ENCODE data around the gene LTB.

Gene LTB

DNA sequence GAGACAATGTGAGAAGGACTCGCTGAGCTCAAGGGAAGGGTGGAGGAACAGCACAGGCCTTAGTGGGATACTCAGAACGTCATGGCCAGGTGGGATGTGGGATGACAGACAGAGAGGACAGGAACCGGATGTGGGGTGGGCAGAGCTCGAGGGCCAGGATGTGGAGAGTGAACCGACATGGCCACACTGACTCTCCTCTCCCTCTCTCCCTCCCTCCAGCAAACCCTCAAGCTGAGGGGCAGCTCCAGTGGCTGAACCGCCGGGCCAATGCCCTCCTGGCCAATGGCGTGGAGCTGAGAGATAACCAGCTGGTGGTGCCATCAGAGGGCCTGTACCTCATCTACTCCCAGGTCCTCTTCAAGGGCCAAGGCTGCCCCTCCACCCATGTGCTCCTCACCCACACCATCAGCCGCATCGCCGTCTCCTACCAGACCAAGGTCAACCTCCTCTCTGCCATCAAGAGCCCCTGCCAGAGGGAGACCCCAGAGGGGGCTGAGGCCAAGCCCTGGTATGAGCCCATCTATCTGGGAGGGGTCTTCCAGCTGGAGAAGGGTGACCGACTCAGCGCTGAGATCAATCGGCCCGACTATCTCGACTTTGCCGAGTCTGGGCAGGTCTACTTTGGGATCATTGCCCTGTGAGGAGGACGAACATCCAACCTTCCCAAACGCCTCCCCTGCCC, 5.2 kb downstream of the LTB start:
- peaks cover 68% of the 10 kb centered on the region for H3K36me3 Mint-ChIP-seq

DNA sequence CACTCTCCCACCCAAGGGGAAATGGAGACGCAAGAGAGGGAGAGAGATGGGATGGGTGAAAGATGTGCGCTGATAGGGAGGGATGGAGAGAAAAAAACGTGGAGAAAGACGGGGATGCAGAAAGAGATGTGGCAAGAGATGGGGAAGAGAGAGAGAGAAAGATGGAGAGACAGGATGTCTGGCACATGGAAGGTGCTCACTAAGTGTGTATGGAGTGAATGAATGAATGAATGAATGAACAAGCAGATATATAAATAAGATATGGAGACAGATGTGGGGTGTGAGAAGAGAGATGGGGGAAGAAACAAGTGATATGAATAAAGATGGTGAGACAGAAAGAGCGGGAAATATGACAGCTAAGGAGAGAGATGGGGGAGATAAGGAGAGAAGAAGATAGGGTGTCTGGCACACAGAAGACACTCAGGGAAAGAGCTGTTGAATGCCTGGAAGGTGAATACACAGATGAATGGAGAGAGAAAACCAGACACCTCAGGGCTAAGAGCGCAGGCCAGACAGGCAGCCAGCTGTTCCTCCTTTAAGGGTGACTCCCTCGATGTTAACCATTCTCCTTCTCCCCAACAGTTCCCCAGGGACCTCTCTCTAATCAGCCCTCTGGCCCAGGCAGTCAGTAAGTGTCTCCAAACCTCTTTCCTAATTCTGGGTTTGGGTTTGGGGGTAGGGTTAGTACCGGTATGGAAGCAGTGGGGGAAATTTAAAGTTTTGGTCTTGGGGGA, 6.1 kb downstream of the LTB start:
- no peak for DNase-seq
- H3K4me3 Mint-ChIP-seq = peak overlapping the region; percentile 92
- CTCF ChIA-PET = interaction anchor here (2.5 to 33.1 kb wide), 3 partner anchors 8 to 23 kb away, joined by 9 to 1087 read pairs (median 780); partner anchors contain the start of genes ATP6V1G2, LST1, NCR3 and NFKBIL1
- peak overlapping the region; percentile 87 for H3K27ac Mint-ChIP-seq
- H3K27me3 Mint-ChIP-seq = peaks cover 4% of the 10 kb centered on the region
- H3K9me3 Mint-ChIP-seq = no peaks in the 10 kb centered on the region
- H3K36me3 Mint-ChIP-seq = peaks cover 59% of the 10 kb centered on the region
- peaks cover 82% of the 10 kb centered on the region for H3K4me1 Mint-ChIP-seq

More for the DNA sequence above, 5.2 kb downstream of the LTB start:
- peaks cover 73% of the 10 kb centered on the region for H3K4me1 Mint-ChIP-seq
- peak; percentile 73 for DNase-seq
- H3K27ac Mint-ChIP-seq = peak overlapping the region; percentile 87
- CTCF ChIA-PET = interaction anchor here (2.5 to 33.1 kb wide), 3 partner anchors 9 to 24 kb away, joined by 9 to 1087 read pairs (median 780); partner anchors contain the start of genes ATP6V1G2, LST1, NCR3 and NFKBIL1
- peak overlapping the region; percentile 92 for H3K4me3 Mint-ChIP-seq
- H3K9me3 Mint-ChIP-seq = no peaks in the 10 kb centered on the region
- peaks cover 4% of the 10 kb centered on the region for H3K27me3 Mint-ChIP-seq

DNA sequence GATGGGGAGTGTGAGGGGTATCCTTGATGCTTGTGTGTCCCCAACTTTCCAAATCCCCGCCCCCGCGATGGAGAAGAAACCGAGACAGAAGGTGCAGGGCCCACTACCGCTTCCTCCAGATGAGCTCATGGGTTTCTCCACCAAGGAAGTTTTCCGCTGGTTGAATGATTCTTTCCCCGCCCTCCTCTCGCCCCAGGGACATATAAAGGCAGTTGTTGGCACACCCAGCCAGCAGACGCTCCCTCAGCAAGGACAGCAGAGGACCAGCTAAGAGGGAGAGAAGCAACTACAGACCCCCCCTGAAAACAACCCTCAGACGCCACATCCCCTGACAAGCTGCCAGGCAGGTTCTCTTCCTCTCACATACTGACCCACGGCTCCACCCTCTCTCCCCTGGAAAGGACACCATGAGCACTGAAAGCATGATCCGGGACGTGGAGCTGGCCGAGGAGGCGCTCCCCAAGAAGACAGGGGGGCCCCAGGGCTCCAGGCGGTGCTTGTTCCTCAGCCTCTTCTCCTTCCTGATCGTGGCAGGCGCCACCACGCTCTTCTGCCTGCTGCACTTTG, 6.8 kb downstream of the LTB start, which contains the start of gene TNF:
Gene TNF (plus strand): TSS at position 231 of the 567 bp plus-strand sequence. CDS start 177 bp downstream, at position 408.
- Mint-ChIP-seq H3K27me3 (peaks cover 4% of the 10 kb centered on the region), H3K27ac (peak within 1 kb of the TSS; percentile 87), H3K4me3 (peak within 1 kb of the TSS; percentile 92), H3K4me1 (peaks cover 88% of the 10 kb centered on the region), H3K36me3 (peaks cover 53% of the 10 kb centered on the region), H3K9me3 (no peaks in the 10 kb centered on the region)
- CTCF ChIA-PET = interaction anchor here (0.5 to 33.1 kb wide), 4 partner anchors 18 to 82 kb away, joined by 3 to 1087 read pairs (median 392); partner anchors contain the start of genes ATP6V1G2, LST1, NCR3 and NFKBIL1
- peak; percentile 86 for DNase-seq

DNA sequence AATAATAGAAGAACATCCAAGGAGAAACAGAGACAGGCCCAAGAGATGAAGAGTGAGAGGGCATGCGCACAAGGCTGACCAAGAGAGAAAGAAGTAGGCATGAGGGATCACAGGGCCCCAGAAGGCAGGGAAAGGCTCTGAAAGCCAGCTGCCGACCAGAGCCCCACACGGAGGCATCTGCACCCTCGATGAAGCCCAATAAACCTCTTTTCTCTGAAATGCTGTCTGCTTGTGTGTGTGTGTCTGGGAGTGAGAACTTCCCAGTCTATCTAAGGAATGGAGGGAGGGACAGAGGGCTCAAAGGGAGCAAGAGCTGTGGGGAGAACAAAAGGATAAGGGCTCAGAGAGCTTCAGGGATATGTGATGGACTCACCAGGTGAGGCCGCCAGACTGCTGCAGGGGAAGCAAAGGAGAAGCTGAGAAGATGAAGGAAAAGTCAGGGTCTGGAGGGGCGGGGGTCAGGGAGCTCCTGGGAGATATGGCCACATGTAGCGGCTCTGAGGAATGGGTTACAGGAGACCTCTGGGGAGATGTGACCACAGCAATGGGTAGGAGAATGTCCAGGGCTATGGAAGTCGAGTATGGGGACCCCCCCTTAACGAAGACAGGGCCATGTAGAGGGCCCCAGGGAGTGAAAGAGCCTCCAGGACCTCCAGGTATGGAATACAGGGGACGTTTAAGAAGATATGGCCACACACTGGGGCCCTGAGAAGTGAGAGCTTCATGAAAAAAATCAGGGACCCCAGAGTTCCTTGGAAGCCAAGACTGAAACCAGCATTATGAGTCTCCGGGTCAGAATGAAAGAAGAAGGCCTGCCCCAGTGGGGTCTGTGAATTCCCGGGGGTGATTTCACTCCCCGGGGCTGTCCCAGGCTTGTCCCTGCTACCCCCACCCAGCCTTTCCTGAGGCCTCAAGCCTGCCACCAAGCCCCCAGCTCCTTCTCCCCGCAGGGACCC, 7.8 kb downstream of the LTB start:
- Mint-ChIP-seq H3K9me3 (no peaks in the 10 kb centered on the region), H3K27me3 (peaks cover 4% of the 10 kb centered on the region), H3K4me1 (peaks cover 91% of the 10 kb centered on the region), H3K27ac (peak overlapping the region; percentile 96), H3K4me3 (peak overlapping the region; percentile 92), H3K36me3 (peaks cover 45% of the 10 kb centered on the region)
- DNase-seq = no peak
- CTCF ChIA-PET = interaction anchor here (0.6 to 33.1 kb wide), 4 partner anchors 20 to 83 kb away, joined by 3 to 1087 read pairs (median 392); partner anchors contain the start of genes ATP6V1G2, LST1, NCR3 and NFKBIL1

DNA sequence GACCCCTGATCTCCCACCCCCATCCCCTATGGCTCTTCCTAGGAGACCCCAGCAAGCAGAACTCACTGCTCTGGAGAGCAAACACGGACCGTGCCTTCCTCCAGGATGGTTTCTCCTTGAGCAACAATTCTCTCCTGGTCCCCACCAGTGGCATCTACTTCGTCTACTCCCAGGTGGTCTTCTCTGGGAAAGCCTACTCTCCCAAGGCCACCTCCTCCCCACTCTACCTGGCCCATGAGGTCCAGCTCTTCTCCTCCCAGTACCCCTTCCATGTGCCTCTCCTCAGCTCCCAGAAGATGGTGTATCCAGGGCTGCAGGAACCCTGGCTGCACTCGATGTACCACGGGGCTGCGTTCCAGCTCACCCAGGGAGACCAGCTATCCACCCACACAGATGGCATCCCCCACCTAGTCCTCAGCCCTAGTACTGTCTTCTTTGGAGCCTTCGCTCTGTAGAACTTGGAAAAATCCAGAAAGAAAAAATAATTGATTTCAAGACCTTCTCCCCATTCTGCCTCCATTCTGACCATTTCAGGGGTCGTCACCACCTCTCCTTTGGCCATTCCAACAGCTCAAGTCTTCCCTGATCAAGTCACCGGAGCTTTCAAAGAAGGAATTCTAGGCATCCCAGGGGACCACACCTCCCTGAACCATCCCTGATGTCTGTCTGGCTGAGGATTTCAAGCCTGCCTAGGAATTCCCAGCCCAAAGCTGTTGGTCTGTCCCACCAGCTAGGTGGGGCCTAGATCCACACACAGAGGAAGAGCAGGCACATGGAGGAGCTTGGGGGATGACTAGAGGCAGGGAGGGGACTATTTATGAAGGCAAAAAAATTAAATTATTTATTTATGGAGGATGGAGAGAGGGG, 8.8 kb downstream of the LTB start:
- Mint-ChIP-seq H3K27me3 (peaks cover 4% of the 10 kb centered on the region), H3K27ac (peak overlapping the region; percentile 96), H3K9me3 (no peaks in the 10 kb centered on the region), H3K36me3 (peaks cover 38% of the 10 kb centered on the region), H3K4me3 (peak overlapping the region; percentile 94), H3K4me1 (peaks cover 91% of the 10 kb centered on the region)
- CTCF ChIA-PET = interaction anchor here (0.6 to 33.1 kb wide), 3 partner anchors 20 to 46 kb away, joined by 3 to 1087 read pairs (median 780); partner anchors contain the start of genes ATP6V1G2, LST1, NCR3 and NFKBIL1
- DNase-seq = no peak

DNA sequence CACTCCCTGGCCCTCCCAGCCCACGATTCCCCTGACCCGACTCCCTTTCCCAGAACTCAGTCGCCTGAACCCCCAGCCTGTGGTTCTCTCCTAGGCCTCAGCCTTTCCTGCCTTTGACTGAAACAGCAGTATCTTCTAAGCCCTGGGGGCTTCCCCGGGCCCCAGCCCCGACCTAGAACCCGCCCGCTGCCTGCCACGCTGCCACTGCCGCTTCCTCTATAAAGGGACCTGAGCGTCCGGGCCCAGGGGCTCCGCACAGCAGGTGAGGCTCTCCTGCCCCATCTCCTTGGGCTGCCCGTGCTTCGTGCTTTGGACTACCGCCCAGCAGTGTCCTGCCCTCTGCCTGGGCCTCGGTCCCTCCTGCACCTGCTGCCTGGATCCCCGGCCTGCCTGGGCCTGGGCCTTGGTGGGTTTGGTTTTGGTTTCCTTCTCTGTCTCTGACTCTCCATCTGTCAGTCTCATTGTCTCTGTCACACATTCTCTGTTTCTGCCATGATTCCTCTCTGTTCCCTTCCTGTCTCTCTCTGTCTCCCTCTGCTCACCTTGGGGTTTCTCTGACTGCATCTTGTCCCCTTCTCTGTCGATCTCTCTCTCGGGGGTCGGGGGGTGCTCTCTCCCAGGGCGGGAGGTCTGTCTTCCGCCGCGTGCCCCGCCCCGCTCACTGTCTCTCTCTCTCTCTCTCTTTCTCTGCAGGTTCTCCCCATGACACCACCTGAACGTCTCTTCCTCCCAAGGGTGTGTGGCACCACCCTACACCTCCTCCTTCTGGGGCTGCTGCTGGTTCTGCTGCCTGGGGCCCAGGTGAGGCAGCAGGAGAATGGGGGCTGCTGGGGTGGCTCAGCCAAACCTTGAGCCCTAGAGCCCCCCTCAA, 9.9 kb downstream of the LTB start, which contains the start of gene LTA:
Gene LTA (plus strand): TSS at position 249 of the 871 bp plus-strand sequence. CDS start 454 bp downstream, at position 703.
- peaks cover 8% of the 10 kb centered on the region for H3K27me3 Mint-ChIP-seq
- CTCF ChIA-PET = interaction anchor here (27.0 to 33.1 kb wide), 2 partner anchors 19 to 22 kb away, joined by 780 to 1087 read pairs; partner anchors contain the start of genes ATP6V1G2, LST1, NCR3 and NFKBIL1
- peak; percentile 82 for DNase-seq
- H3K4me3 Mint-ChIP-seq = peak within 1 kb of the TSS; percentile 94
- H3K4me1 Mint-ChIP-seq = peaks cover 96% of the 10 kb centered on the region
- no peaks in the 10 kb centered on the region for H3K9me3 Mint-ChIP-seq
- peaks cover 31% of the 10 kb centered on the region for H3K36me3 Mint-ChIP-seq
- H3K27ac Mint-ChIP-seq = peak within 1 kb of the TSS; percentile 96

DNA sequence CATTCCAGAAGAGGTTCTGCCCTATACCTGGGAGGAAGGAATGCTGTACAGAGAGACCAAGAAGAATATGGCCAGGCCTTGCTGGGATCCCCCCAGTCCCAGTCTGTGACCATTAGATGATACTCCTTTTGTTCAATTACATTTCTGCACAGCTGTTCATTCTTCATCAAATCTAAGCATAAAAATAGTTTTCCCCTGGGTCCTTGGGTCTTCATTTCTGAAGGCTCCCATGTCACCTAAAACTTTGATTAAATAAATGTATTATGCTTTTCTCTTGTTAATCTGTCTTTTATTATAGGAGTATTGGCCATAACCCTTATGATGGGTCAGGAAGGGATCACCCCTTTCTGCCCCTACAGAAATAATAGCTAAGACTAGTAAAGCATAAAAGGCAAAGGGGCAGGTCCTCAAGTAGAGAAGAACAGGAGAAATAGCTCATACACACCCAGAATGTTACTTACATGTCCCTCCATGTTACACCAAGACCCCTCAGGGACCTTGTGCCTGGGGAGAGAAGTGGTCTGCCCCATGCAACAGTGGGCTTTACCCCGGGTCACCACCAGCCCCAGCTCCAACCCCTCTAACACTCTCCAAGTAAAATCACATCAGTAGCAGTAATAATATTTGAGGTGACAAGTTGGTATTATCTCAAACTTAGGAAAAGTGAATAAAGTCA, 12.2 kb downstream of the LTB start:
- no peak overlapping the region for H3K4me3 Mint-ChIP-seq
- peaks cover 15% of the 10 kb centered on the region for H3K36me3 Mint-ChIP-seq
- H3K9me3 Mint-ChIP-seq = no peaks in the 10 kb centered on the region
- no peak for DNase-seq
- CTCF ChIA-PET = interaction anchor here (0.9 to 27.0 kb wide), 4 partner anchors 9 to 24 kb away, joined by 3 to 780 read pairs (median 16); partner anchors contain the start of genes LST1 and NCR3
- peaks cover 22% of the 10 kb centered on the region for H3K27me3 Mint-ChIP-seq
- H3K4me1 Mint-ChIP-seq = peaks cover 85% of the 10 kb centered on the region
- peak overlapping the region; percentile 40 for H3K27ac Mint-ChIP-seq

DNA sequence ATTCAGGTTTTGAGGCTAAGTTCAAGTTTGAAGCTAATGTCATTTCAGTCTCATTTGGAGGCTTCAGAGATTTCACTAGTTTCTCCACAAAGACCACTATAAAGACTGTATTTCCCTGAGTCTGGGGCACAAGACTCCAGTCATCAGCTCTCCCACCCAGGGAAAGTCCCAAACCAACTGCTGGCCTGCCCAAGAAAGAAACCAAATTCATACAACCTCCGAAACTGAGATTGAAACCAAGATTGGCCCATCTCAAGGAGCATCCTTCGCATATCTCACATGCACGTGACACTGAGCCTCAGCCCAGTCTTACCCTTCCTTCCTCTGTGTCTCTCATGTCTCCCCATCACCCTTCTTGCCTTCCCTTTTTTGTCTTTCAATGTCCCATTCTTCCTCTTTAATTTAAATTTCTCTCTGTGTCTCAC, 13.7 kb downstream of the LTB start:
- CTCF ChIA-PET = interaction anchor here (1.0 to 27.0 kb wide), 5 partner anchors 9 to 25 kb away, joined by 4 to 780 read pairs (median 9); partner anchors contain the start of genes LST1, LTB and NCR3
- Mint-ChIP-seq H3K27ac (peak overlapping the region; percentile 85), H3K9me3 (no peaks in the 10 kb centered on the region), H3K4me1 (peaks cover 73% of the 10 kb centered on the region), H3K36me3 (peaks cover 21% of the 10 kb centered on the region), H3K4me3 (peak overlapping the region; percentile 27), H3K27me3 (peaks cover 33% of the 10 kb centered on the region)
- peak; percentile 84 for DNase-seq

DNA sequence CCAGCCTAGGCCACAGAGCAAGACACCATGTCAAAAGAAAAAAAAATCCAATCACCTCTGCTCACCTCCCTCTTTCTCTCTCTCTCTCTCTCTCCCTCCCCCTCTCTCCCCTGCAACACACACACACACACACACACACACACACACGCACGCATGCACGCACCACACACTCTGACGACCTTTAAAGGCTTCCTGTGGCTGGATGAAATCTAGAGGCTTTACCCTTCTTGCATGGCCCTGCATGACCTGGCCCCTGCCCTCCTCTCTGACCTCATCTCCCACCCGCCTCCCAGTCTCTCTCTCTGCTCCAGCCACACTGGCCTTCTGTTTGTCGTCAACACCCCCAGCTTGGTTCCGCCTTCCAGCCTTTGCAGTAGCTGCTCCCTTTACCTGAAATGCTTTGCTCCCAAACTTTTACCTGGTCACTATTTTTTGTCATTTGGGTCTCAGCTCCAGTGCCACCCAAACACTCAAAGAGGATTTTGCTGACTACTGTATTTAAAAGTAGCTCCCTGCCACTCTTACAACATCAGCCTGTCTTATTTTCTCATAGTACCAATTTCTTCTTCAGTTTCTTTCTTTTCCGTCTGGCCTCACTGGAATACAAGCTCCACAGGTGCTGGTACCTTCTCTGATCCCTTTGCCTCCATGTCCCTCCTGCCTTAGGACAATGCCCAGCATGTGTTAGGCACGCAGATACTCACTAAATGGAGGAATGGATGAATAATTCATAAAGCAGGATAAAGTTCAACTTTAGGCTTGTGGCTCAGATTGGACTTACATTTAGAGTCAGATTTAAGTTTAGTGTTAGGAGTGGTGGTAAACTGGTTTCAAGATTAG, 14.5 kb downstream of the LTB start:
- Mint-ChIP-seq H3K36me3 (peaks cover 22% of the 10 kb centered on the region), H3K4me3 (peak overlapping the region; percentile 13), H3K27me3 (peaks cover 33% of the 10 kb centered on the region), H3K27ac (peak overlapping the region; percentile 85), H3K9me3 (no peaks in the 10 kb centered on the region), H3K4me1 (peaks cover 71% of the 10 kb centered on the region)
- peak; percentile 52 for DNase-seq
- CTCF ChIA-PET = interaction anchor here (1.0 to 27.0 kb wide), 6 partner anchors 9 to 26 kb away, joined by 4 to 780 read pairs (median 8); partner anchors contain the start of genes LST1, LTB and NCR3

DNA sequence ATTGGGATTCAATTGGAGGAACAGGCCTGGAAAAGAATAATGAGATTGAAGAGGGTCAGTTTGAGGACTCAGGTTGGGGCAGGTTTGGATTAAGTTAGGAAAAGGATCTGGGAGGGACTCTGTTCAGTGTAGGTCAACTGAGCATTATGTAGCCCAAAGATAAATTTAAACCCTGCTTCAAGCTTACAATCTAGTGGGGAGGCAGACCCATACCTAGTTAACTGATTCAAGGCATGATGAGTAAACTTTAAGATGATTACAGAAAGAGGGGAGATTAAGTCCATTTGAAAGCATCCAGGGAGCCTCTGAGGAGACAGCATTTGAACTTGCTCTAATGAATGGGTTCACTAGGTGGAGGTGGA, 21.5 kb downstream of the LTB start:
- DNase-seq = no peak
- Mint-ChIP-seq H3K36me3 (peaks cover 61% of the 10 kb centered on the region), H3K4me3 (peak overlapping the region; percentile 63)

More for the DNA sequence above, 21.5 kb downstream of the LTB start:
- Mint-ChIP-seq H3K4me1 (peaks cover 73% of the 10 kb centered on the region), H3K27me3 (peaks cover 30% of the 10 kb centered on the region), H3K9me3 (no peaks in the 10 kb centered on the region), H3K27ac (peak overlapping the region; percentile 91)
- CTCF ChIA-PET = interaction anchor here (2.5 to 17.7 kb wide), 2 partner anchors 10 to 28 kb away, joined by 12 to 1087 read pairs; partner anchors contain the start of genes LST1, LTB, NCR3 and TNF

Measured in activated naive CD4-positive, alpha-beta T cell treated with anti-CD3 and anti-CD28 coated beads, Interleukin-2, amount 10 ng/mL, durations not matched to agents 7 days and 5 days (primary cell).